Measurements from ENCODE around the gene C7orf33.

DNA sequence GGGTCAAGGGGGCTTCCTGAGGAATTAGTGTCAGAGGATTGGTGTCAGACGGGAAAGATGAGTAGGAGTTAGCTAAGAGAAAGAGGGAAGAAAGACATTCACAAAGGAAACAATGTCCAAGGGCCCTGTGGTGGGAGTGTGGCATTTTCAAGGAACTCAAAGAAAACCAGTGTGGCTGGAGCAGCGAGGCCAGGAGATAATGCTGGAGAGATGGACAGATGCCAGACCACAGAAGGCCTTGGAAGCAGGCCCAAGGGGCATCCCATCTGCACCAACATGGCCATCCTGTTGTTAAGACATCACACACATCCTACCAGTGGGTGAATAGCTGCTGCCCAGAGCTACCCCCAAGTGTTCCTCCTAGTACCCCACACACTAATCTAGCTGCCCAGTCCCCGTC lies 72.1 kb downstream of the C7orf33 start:
- TF ChIP-seq TAF1 (IDR thresholded peaks at IDR 0.05; ENCODE audit: borderline replicate concordance, insufficient read depth, low read length) (no peak), FOXP2 (optimal IDR thresholded peaks at IDR 0.05; ENCODE audit: borderline replicate concordance, extremely low read depth, extremely low read length, insufficient read depth) (no peak)
- TF ChIP-seq, protein P1, sequence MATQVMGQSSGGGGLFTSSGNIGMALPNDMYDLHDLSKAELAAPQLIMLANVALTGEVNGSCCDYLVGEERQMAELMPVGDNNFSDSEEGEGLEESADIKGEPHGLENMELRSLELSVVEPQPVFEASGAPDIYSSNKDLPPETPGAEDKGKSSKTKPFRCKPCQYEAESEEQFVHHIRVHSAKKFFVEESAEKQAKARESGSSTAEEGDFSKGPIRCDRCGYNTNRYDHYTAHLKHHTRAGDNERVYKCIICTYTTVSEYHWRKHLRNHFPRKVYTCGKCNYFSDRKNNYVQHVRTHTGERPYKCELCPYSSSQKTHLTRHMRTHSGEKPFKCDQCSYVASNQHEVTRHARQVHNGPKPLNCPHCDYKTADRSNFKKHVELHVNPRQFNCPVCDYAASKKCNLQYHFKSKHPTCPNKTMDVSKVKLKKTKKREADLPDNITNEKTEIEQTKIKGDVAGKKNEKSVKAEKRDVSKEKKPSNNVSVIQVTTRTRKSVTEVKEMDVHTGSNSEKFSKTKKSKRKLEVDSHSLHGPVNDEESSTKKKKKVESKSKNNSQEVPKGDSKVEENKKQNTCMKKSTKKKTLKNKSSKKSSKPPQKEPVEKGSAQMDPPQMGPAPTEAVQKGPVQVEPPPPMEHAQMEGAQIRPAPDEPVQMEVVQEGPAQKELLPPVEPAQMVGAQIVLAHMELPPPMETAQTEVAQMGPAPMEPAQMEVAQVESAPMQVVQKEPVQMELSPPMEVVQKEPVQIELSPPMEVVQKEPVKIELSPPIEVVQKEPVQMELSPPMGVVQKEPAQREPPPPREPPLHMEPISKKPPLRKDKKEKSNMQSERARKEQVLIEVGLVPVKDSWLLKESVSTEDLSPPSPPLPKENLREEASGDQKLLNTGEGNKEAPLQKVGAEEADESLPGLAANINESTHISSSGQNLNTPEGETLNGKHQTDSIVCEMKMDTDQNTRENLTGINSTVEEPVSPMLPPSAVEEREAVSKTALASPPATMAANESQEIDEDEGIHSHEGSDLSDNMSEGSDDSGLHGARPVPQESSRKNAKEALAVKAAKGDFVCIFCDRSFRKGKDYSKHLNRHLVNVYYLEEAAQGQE (IDR thresholded peaks at IDR 0.05; ENCODE audit: insufficient read depth in 1 of 2, low read depth in 2 of 2, low read length in 2 of 2), result no peak
